BLaER1 treated with 17β-estradiol and CSF1 and Interleukin-3, amounts not matched to agents 10 nM and 100 nM (cell line): ENCODE measurements around the gene MAU2.
A peak's percentile ranks its signal among the peaks of the same experiment; 100 is the strongest.

Experiments used
- H3K27ac ChIP-seq, 11 experiments: shearing (Covaris generic); formaldehyde crosslinking; 2 replicates each; pipeline ENCODE4 v1.8.1; 2022
- H3K27me3 ChIP-seq, 11 experiments: shearing (Covaris generic); formaldehyde crosslinking; 2 replicates each; pipeline ENCODE4 v1.8.1; 2022
- H3K36me3 ChIP-seq, 11 experiments: shearing (Covaris generic); formaldehyde crosslinking; 2 replicates each; pipeline ENCODE4 v1.8.1; 2022
- H3K4me1 ChIP-seq, 10 experiments: shearing (Covaris generic); formaldehyde crosslinking; 2 replicates each; pipeline ENCODE4 v1.8.1; 2022
- H3K4me2 ChIP-seq, 11 experiments: shearing (Covaris generic); formaldehyde crosslinking; 2 replicates each; pipeline ENCODE4 v1.8.1; 2022
- H3K4me3 ChIP-seq, 10 experiments: shearing (Covaris generic); formaldehyde crosslinking; 2 replicates each; pipeline ENCODE4 v1.8.1; 2022
- H3K9ac ChIP-seq, 11 experiments: shearing (Covaris generic); formaldehyde crosslinking; 2 replicates each; pipeline ENCODE4 v1.8.1; 2022
- H3K9me3 ChIP-seq, 11 experiments: shearing (Covaris generic); formaldehyde crosslinking; replicated peaks in 1 of 11; 2 replicates each; pipeline ENCODE4 v1.8.1; 2022
- H4K20me1 ChIP-seq, 11 experiments: shearing (Covaris generic); formaldehyde crosslinking; 2 replicates each; pipeline ENCODE4 v1.8.1; 2022
- Cebpa-rat ChIP-seq, 11 experiments: shearing (Covaris generic); IDR thresholded peaks; 2 replicates each; pipeline ENCODE4 v1.8.1; 2022

The MAU2 gene

GRCh38 chr19:19319732-19320360 is 783 bp upstream of the MAU2 start:
- Histone ChIP-seq H3K27ac (peak overlapping the region; percentile 89 to 99 (median 97)), H3K27me3 (no peaks in the 10 kb centered on the region), H3K36me3 (peaks cover 40 to 58% (median 49%) of the 10 kb centered on the region in 11 experiments), H3K9me3 (no peaks in the 10 kb centered on the region), H3K9ac (peak overlapping the region; percentile 88 to 100 (median 98)), H4K20me1 (peaks cover 18 to 76% (median 40%) of the 10 kb centered on the region in 11 experiments; a peak in 21 of 22 replicates), H3K4me2 (peak overlapping the region; percentile 87 to 100 (median 95)), H3K4me3 (peak overlapping the region; percentile 75 to 100 (median 97)), H3K4me1 (peaks cover 33 to 50% (median 44%) of the 10 kb centered on the region in 10 experiments)
- no peak for TF ChIP-seq Cebpa-rat (IDR thresholded peaks at IDR 0.05)

- Histone ChIP-seq H3K4me2 (peak overlapping the region; percentile 83 to 100 (median 95)), H3K27ac (peak overlapping the region; percentile 89 to 99 (median 97)), H3K4me3 (peak overlapping the region; percentile 75 to 100 (median 97)), H4K20me1 (peaks cover 25 to 76% (median 38%) of the 10 kb centered on the region in 11 experiments; a peak in 18 of 22 replicates), H3K9ac (peak overlapping the region; percentile 88 to 100 (median 98)), H3K9me3 (no peaks in the 10 kb centered on the region), H3K27me3 (no peaks in the 10 kb centered on the region), H3K36me3 (peaks cover 39 to 58% (median 49%) of the 10 kb centered on the region in 11 experiments), H3K4me1 (peaks cover 33 to 50% (median 44%) of the 10 kb centered on the region in 10 experiments)
- no peak for TF ChIP-seq Cebpa-rat (IDR thresholded peaks at IDR 0.05)
Observed at GRCh38 chr19:19321141-19321577, 530 bp downstream of the MAU2 start.

- peaks cover 44 to 66% (median 53%) of the 10 kb centered on the region in 11 experiments for H3K36me3 ChIP-seq
- H3K4me3 ChIP-seq = no peak overlapping the region
- TF ChIP-seq Cebpa-rat (IDR thresholded peaks at IDR 0.05) = no peak
- H3K9me3 ChIP-seq = no peaks in the 10 kb centered on the region
- H3K4me1 ChIP-seq = peaks cover 45 to 57% (median 54%) of the 10 kb centered on the region in 10 experiments
- peak overlapping the region in 5 of 11 experiments; percentile 11 to 90 (median 16); a peak in 5 of 22 replicates for H3K4me2 ChIP-seq
- H3K27me3 ChIP-seq = no peaks in the 10 kb centered on the region
- H3K9ac ChIP-seq = peak overlapping the region in 2 of 11 experiments; percentile 11 to 42; a peak in 2 of 22 replicates
- H4K20me1 ChIP-seq = peaks cover 35 to 76% (median 54%) of the 10 kb centered on the region in 11 experiments; a peak in 21 of 22 replicates
- no peak overlapping the region for H3K27ac ChIP-seq
Observed at GRCh38 chr19:19324059-19324770, 3.6 kb downstream of the MAU2 start.

- Histone ChIP-seq H4K20me1 (peaks cover 67 to 93% (median 89%) of the 10 kb centered on the region in 11 experiments), H3K4me1 (peaks cover 34 to 47% (median 44%) of the 10 kb centered on the region in 10 experiments), H3K27ac (peak overlapping the region in 7 of 11 experiments; percentile 37 to 76 (median 60); a peak in 9 of 22 replicates), H3K9me3 (no peaks in the 10 kb centered on the region), H3K4me3 (no peak overlapping the region), H3K36me3 (peaks cover 78 to 93% (median 84%) of the 10 kb centered on the region in 11 experiments), H3K27me3 (no peaks in the 10 kb centered on the region), H3K9ac (peak overlapping the region in 4 of 11 experiments; percentile 0 to 34 (median 8); a peak in 4 of 22 replicates), H3K4me2 (peak overlapping the region in 8 of 11 experiments; percentile 67 to 94 (median 82); a peak in 11 of 22 replicates)
- TF ChIP-seq Cebpa-rat (IDR thresholded peaks at IDR 0.05) = no peak
Observed at GRCh38 chr19:19327672-19328071, 7.0 kb downstream of the MAU2 start.

- H3K27ac ChIP-seq = peak overlapping the region in 9 of 11 experiments; percentile 46 to 77 (median 68); a peak in 17 of 22 replicates
- H3K9ac ChIP-seq = peak overlapping the region; percentile 5 to 71 (median 59); a peak in 18 of 22 replicates
- no peaks in the 10 kb centered on the region for H3K9me3 ChIP-seq
- peaks cover 71 to 95% (median 91%) of the 10 kb centered on the region in 11 experiments for H4K20me1 ChIP-seq
- 0 out of 22 replicates have a peak, but pooled peaks of 1 of the 11 experiments have one; percentile 25 for TF ChIP-seq Cebpa-rat (IDR thresholded peaks at IDR 0.05)
- H3K4me3 ChIP-seq = peak overlapping the region in 4 of 10 experiments; percentile 12 to 42 (median 35); a peak in 4 of 20 replicates
- H3K27me3 ChIP-seq = no peaks in the 10 kb centered on the region
- H3K36me3 ChIP-seq = peaks cover 79 to 93% (median 85%) of the 10 kb centered on the region in 11 experiments
- peaks cover 23 to 33% (median 29%) of the 10 kb centered on the region in 10 experiments for H3K4me1 ChIP-seq
- H3K4me2 ChIP-seq = peak overlapping the region; percentile 52 to 94 (median 80)
Observed at GRCh38 chr19:19329126-19329525, 8.5 kb downstream of the MAU2 start.

GRCh38 chr19:19334063-19334988 is 13.7 kb downstream of the MAU2 start:
- no peak for TF ChIP-seq Cebpa-rat (IDR thresholded peaks at IDR 0.05)
- no peak overlapping the region for H3K4me2 ChIP-seq
- no peak overlapping the region for H3K27ac ChIP-seq
- H3K4me1 ChIP-seq = peaks cover 3 to 8% (median 6%) of the 10 kb centered on the region in 10 experiments
- H3K9me3 ChIP-seq = no peaks in the 10 kb centered on the region
- H3K36me3 ChIP-seq = peaks cover 96 to 100% (median 100%) of the 10 kb centered on the region in 11 experiments
- H4K20me1 ChIP-seq = peaks cover 68 to 100% (median 91%) of the 10 kb centered on the region in 11 experiments
- no peak overlapping the region for H3K4me3 ChIP-seq
- no peaks in the 10 kb centered on the region for H3K27me3 ChIP-seq
- H3K9ac ChIP-seq = peak overlapping the region in 1 of 11 experiments; percentile 18; a peak in 1 of 22 replicates

GRCh38 chr19:19334989-19335344 is 14.3 kb downstream of the MAU2 start:
- H3K4me3 ChIP-seq = no peak overlapping the region
- no peak overlapping the region; a peak in 1 of 22 replicates for H3K27ac ChIP-seq
- peak overlapping the region in 2 of 11 experiments; percentile 18 to 28; a peak in 2 of 22 replicates for H3K9ac ChIP-seq
- H3K36me3 ChIP-seq = peaks cover 94 to 100% (median 98%) of the 10 kb centered on the region in 11 experiments
- no peaks in the 10 kb centered on the region for H3K27me3 ChIP-seq
- H3K9me3 ChIP-seq = no peaks in the 10 kb centered on the region
- peaks cover 61 to 95% (median 85%) of the 10 kb centered on the region in 11 experiments for H4K20me1 ChIP-seq
- TF ChIP-seq Cebpa-rat (IDR thresholded peaks at IDR 0.05) = no peak
- H3K4me2 ChIP-seq = no peak overlapping the region
- peaks cover 0 to 2% (median 0%) of the 10 kb centered on the region in 10 experiments; a peak in 3 of 20 replicates for H3K4me1 ChIP-seq
